IMR-90 (cell line): ENCODE measurements around the gene ATXN1. TPM values are rescaled to one million over a fixed set of nuclear protein-coding genes. Genes with fewer than 3 reads are reported as not detected.

Source experiments
- ATAC-seq: fragments of 200-7000 bp; cut with Tn5 transposase; 2 replicates; pipeline ENCODE4 v1.9.1; 2020; ENCODE audit warnings: low read depth, mild to moderate bottlenecking, moderate library complexity
- BruUV-seq: library from RNA; stranded (reverse); fragments of 400-500 nt; replicated peaks from 2 replicates; lab custom pipeline; 2021; lab: Mats Ljungman, UMichigan
- CTCF ChIA-PET: fragments of 300-600 bp; formaldehyde crosslinking; extraction: SDS; loops from one replicate; lab custom pipeline; 2021; ENCODE audit warnings: antibody characterized with exemption; lab: Yijun Ruan, JAX
- POLR2A ChIA-PET: fragments of 300-600 bp; sonication (Branson Sonifier 250); formaldehyde crosslinking; loops from one replicate; lab custom pipeline; 2022; ENCODE audit warnings: antibody characterized with exemption; ENCODE audit not compliant: unreplicated experiment; lab: Charles Lee
- DNase-seq: peaks from one replicate; pipeline ENCODE4 v3.0.0; 2013
- H2AFZ ChIP-seq: replicated peaks from 2 replicates; pipeline ENCODE3; 2013; ENCODE audit warnings: low read length, mild to moderate bottlenecking; ENCODE audit not compliant: poor library complexity
- H2AK5ac ChIP-seq: 2 replicates; pipeline ENCODE4 v1.6.1; 2013; ENCODE audit warnings: low read depth, low read length, inconsistent platforms
- H2AK9ac ChIP-seq: replicated peaks from 2 replicates; pipeline ENCODE3; 2013; ENCODE audit warnings: mild to moderate bottlenecking, low read depth, low read length, moderate library complexity; ENCODE audit not compliant: poor library complexity
- H2BK120ac ChIP-seq: 2 replicates; pipeline ENCODE4 v1.6.1; 2013; ENCODE audit warnings: low read depth, low read length, inconsistent platforms
- H2BK15ac ChIP-seq: 3 replicates; pipeline ENCODE4 v1.6.1; 2013; ENCODE audit warnings: low read depth, low read length, inconsistent platforms
- H2BK20ac ChIP-seq: 2 replicates; pipeline ENCODE4 v1.6.1; 2013; ENCODE audit warnings: low read depth, mild to moderate bottlenecking, inconsistent platforms, low read length, moderate library complexity
- H2BK5ac ChIP-seq: 2 replicates; pipeline ENCODE4 v1.6.1; 2013; ENCODE audit warnings: mild to moderate bottlenecking, low read depth, low read length, inconsistent platforms; ENCODE audit not compliant: poor library complexity, severe bottlenecking
- H3K14ac ChIP-seq: replicated peaks from 2 replicates; pipeline ENCODE4 v1.6.1; 2013; ENCODE audit warnings: low read depth, low read length, inconsistent platforms
- H3K18ac ChIP-seq: 2 replicates; pipeline ENCODE4 v1.6.1; 2013; ENCODE audit warnings: low read depth, low read length, control low read depth
- H3K23ac ChIP-seq: 2 replicates; pipeline ENCODE4 v1.6.1; 2013; ENCODE audit warnings: low read depth, low read length, inconsistent platforms
- H3K27ac ChIP-seq: 2 replicates; pipeline ENCODE4 v1.5.1; 2013; ENCODE audit warnings: mild to moderate bottlenecking, control low read depth, low read length; ENCODE audit not compliant: insufficient read depth
- H3K27me3 ChIP-seq: 2 replicates; pipeline ENCODE4 v1.6.1; 2013; ENCODE audit warnings: low read length; ENCODE audit not compliant: control insufficient read depth, insufficient read depth
- H3K36me3 ChIP-seq: 2 replicates; pipeline ENCODE4 v1.6.1; 2013; ENCODE audit warnings: low read length, mixed read lengths; ENCODE audit not compliant: control insufficient read depth, insufficient read depth
- H3K4ac ChIP-seq: 2 replicates; pipeline ENCODE4 v1.6.1; 2013; ENCODE audit warnings: low read depth, low read length, inconsistent platforms
- H3K4me1 ChIP-seq: 2 replicates; pipeline ENCODE4 v1.6.1; 2013; ENCODE audit warnings: low read length, mixed read lengths; ENCODE audit not compliant: control insufficient read depth, insufficient read depth
- H3K4me2 ChIP-seq: 2 replicates; pipeline ENCODE4 v1.6.1; 2013; ENCODE audit warnings: low read depth, mild to moderate bottlenecking, control low read depth, low read length, moderate library complexity
- H3K4me3 ChIP-seq: 2 replicates; pipeline ENCODE4 v1.5.1; 2013; ENCODE audit warnings: low read depth, mild to moderate bottlenecking, control low read depth, low read length, moderate library complexity; ENCODE audit not compliant: insufficient read depth
- H3K56ac ChIP-seq: 2 replicates; pipeline ENCODE4 v1.6.1; 2013; ENCODE audit warnings: low read length, inconsistent platforms; ENCODE audit not compliant: insufficient read depth; ENCODE audit errors: extremely low read depth
- H3K79me1 ChIP-seq, 2 experiments: 2 replicates each; pipeline ENCODE4 v1.6.1; 2013; ENCODE audit warnings: low read length in 2 of 2, inconsistent platforms in 1 of 2, low read depth in 1 of 2
- H3K9ac ChIP-seq: 2 replicates; pipeline ENCODE4 v1.6.1; 2013; ENCODE audit warnings: low read depth, low read length, control low read depth
- H3K9me1 ChIP-seq: 2 replicates; pipeline ENCODE4 v1.6.1; 2013; ENCODE audit warnings: low read length, inconsistent platforms; ENCODE audit not compliant: insufficient read depth
- H3K9me3 ChIP-seq: 2 replicates; pipeline ENCODE4 v1.6.1; 2013; ENCODE audit warnings: low read length; ENCODE audit not compliant: control insufficient read depth, insufficient read depth
- H4K20me1 ChIP-seq: 2 replicates; pipeline ENCODE4 v1.6.1; 2013; ENCODE audit warnings: low read length, inconsistent platforms; ENCODE audit not compliant: insufficient read depth
- H4K5ac ChIP-seq: 2 replicates; pipeline ENCODE4 v1.6.1; 2013; ENCODE audit warnings: mild to moderate bottlenecking, low read depth, low read length, control low read depth
- H4K8ac ChIP-seq, 2 experiments: 2 replicates each; pipeline ENCODE4 v1.6.1; 2013; ENCODE audit warnings: low read depth in 2 of 2, low read length in 2 of 2, control low read depth in 1 of 2, inconsistent platforms in 1 of 2
- H4K91ac ChIP-seq: 2 replicates; pipeline ENCODE4 v1.6.1; 2013; ENCODE audit warnings: low read depth, low read length, inconsistent platforms; ENCODE audit not compliant: insufficient read depth
- BHLHE40 ChIP-seq: fragments of 150-350 bp; IDR thresholded peaks from 2 replicates; pipeline ENCODE4 v1.6.1; 2016; ENCODE audit warnings: mild to moderate bottlenecking, low read depth, low read length
- CEBPB ChIP-seq: IDR thresholded peaks from 2 replicates; pipeline ENCODE4 v1.6.1; 2012; ENCODE audit warnings: low read depth, low read length, improper control_type of control experiment
- CHD1 ChIP-seq: IDR thresholded peaks from 2 replicates; pipeline ENCODE4 v1.6.1; 2012; ENCODE audit warnings: low read depth, low read length, improper control_type of control experiment
- CTCF ChIP-seq: conservative IDR thresholded peaks from 2 replicates; pipeline ENCODE4 v1.5.1; 2012; ENCODE audit warnings: mild to moderate bottlenecking, low read depth, low read length, improper control_type of control experiment
- FOS ChIP-seq: fragments of 150-350 bp; IDR thresholded peaks from 2 replicates; pipeline ENCODE4 v1.6.1; 2016; ENCODE audit warnings: low read depth, low read length
- MAFK ChIP-seq: IDR thresholded peaks from 2 replicates; pipeline ENCODE4 v1.6.1; 2012; ENCODE audit warnings: low read depth, low read length, improper control_type of control experiment
- MAZ ChIP-seq: IDR thresholded peaks from 2 replicates; pipeline ENCODE4 v1.6.1; 2012; ENCODE audit warnings: low read depth, mild to moderate bottlenecking, low read length, improper control_type of control experiment, moderate library complexity, borderline replicate concordance
- MXI1 ChIP-seq: IDR thresholded peaks from 2 replicates; pipeline ENCODE4 v1.6.1; 2012; ENCODE audit warnings: low read depth, mild to moderate bottlenecking, low read length, moderate library complexity, borderline replicate concordance
- RAD21 ChIP-seq: IDR thresholded peaks from 2 replicates; pipeline ENCODE4 v1.6.1; 2012; ENCODE audit warnings: low read length, improper control_type of control experiment
- RCOR1 ChIP-seq: IDR thresholded peaks from 2 replicates; pipeline ENCODE4 v1.6.1; 2012; ENCODE audit warnings: mild to moderate bottlenecking, low read length, improper control_type of control experiment; ENCODE audit not compliant: insufficient replicate concordance
- RFX5 ChIP-seq: IDR thresholded peaks from 2 replicates; pipeline ENCODE4 v1.8.0; 2012; ENCODE audit warnings: low read depth, mild to moderate bottlenecking, low read length, moderate library complexity
- SMC3 ChIP-seq: fragments of 150-350 bp; IDR thresholded peaks from 2 replicates; pipeline ENCODE4 v1.6.1; 2016; ENCODE audit warnings: low read depth, mild to moderate bottlenecking, antibody characterized with exemption, low read length, moderate library complexity
- WGBS, 2 experiments: methylation state at CpG; one replicate each; pipeline versions ENCODE4 v1.1.5 to v1.1.7; 2013; ENCODE audit warnings: missing lambda C conversion rate in 2 of 2; ENCODE audit not compliant: insufficient read length in 1 of 2; ENCODE audit errors: extremely low coverage in 2 of 2; 5-methylcytosine and 5-hydroxymethylcytosine counted together
- dilution Hi-C: fragments of 300-500 bp; cut with HindIII; formaldehyde crosslinking; loops from one replicate; pipeline ENCODE4 v1.14.3; 2018; ENCODE audit warnings: low sequenced_read_pairs; ENCODE audit not compliant: unreplicated experiment
- in situ Hi-C: fragments of 300-500 bp; cut with MboI; formaldehyde crosslinking; loops from 3 replicates; pipeline ENCODE4 v1.14.3; 2019; ENCODE audit warnings: low sequenced_read_pairs, inconsistent platforms, mixed read lengths
- intact Hi-C: fragments of 100-400 bp; cut with micrococcal nuclease; formaldehyde crosslinking; loops from 2 replicates; pipeline ENCODE4 v1.10.0; 2022
- polyA plus RNA-seq, 3 experiments: library from polyadenylated mRNA; depleted of rRNA; stranded (reverse); fragments of >200 nt; gene quantifications; 2 replicates each; pipeline ENCODE4 v1.2.3, GENCODE V29; 2012; ENCODE audit warnings: low replicate concordance in 1 of 3
- total RNA-seq: library from RNA; depleted of rRNA; stranded (reverse); fragments of >200 nt; gene quantifications from 2 replicates; pipeline ENCODE4 v1.2.3, GENCODE V29; 2012
- TF ChIP-seq, protein P1 (sequence below): fragments of 150-350 bp; IDR thresholded peaks from 2 replicates; pipeline ENCODE4 v1.6.1; 2017; ENCODE audit warnings: mild to moderate bottlenecking, antibody characterized with exemption, low read length, low read depth

Gene ATXN1
- total and polyA plus RNA-seq, 2 of the 4 experiments (the other 2 are of a cell fraction), result 7.3 to 11.1 TPM

DNA sequence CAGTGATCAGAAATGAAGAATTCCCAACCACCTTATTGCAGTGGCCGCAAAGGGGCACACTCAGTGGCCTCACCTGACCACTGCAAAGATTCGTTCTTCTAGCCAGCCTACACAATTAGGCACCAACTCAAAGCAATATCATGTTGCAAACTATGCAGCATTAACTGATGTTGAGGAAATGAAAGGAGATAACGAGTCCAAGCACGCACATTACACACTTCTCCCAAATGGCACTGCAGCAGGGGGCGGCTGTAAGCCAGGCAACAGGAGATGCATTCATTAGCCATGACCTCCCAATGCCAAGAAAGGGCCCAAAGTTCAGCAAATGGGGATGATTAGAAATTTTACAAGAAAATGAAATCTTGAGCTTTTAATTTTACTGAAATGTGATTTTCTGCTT is 39.3 kb downstream of the ATXN1 start:
- intact Hi-C loops (no loop called here), dilution Hi-C loops (no loop called here), in situ Hi-C loops (no loop called here)
- H3K4ac ChIP-seq, result peak overlapping the region; percentile 16; the same call in 1 of the 2 replicates
- no peak overlapping the region for H4K8ac ChIP-seq
- H2BK15ac ChIP-seq, result no peak overlapping the region
- H2BK20ac ChIP-seq, result no peak overlapping the region; the same call in 1 of the 2 replicates
- DNase-seq (no peak), ATAC-seq (no peak)
- H3K4me3 ChIP-seq, result no peak overlapping the region
- H3K23ac ChIP-seq, result no peak overlapping the region
- TF ChIP-seq, protein P1, sequence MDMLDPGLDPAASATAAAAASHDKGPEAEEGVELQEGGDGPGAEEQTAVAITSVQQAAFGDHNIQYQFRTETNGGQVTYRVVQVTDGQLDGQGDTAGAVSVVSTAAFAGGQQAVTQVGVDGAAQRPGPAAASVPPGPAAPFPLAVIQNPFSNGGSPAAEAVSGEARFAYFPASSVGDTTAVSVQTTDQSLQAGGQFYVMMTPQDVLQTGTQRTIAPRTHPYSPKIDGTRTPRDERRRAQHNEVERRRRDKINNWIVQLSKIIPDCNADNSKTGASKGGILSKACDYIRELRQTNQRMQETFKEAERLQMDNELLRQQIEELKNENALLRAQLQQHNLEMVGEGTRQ, result no peak
- TF ChIP-seq CTCF, result no peak
- TF ChIP-seq RCOR1, result no peak
- no peak for TF ChIP-seq RFX5
- TF ChIP-seq MXI1, result no peak
- TF ChIP-seq CHD1, result no peak
- no peak for TF ChIP-seq CEBPB
- TF ChIP-seq SMC3, result no peak
- no peak for TF ChIP-seq MAFK
- no peak for TF ChIP-seq RAD21
- TF ChIP-seq MAZ, result no peak
- no peak for TF ChIP-seq BHLHE40
- TF ChIP-seq FOS, result no peak
- no peak overlapping the region for H2AK9ac ChIP-seq
- no peak overlapping the region for H3K27ac ChIP-seq
- peaks cover 14% of the 10 kb centered on the region for H3K9me1 ChIP-seq
- H2AK5ac ChIP-seq, result no peak overlapping the region
- CTCF ChIA-PET, result interaction anchor here (1.4 kb wide), 1 partner anchor 9 kb away, joined by 3 read pairs; no protein-coding TSS in a partner anchor
- H3K27me3 ChIP-seq, result no peaks in the 10 kb centered on the region
- H3K56ac ChIP-seq, result no peak overlapping the region
- POLR2A ChIA-PET, result no interaction called here
- no TSS peak for BruUV-seq
- peaks cover 26 to 70% of the 10 kb centered on the region in 2 experiments for H3K79me1 ChIP-seq
- no peak overlapping the region for H3K18ac ChIP-seq
- H4K91ac ChIP-seq, result no peak overlapping the region
- H2AFZ ChIP-seq, result no peak overlapping the region
- H2BK5ac ChIP-seq, result no peak overlapping the region
- peaks cover 5% of the 10 kb centered on the region; the same call in 1 of the 2 replicates for H3K36me3 ChIP-seq
- peaks cover 21% of the 10 kb centered on the region for H3K4me1 ChIP-seq
- 0 out of 2 replicates have a peak overlapping the region, but pooled peaks have one; percentile 0 for H3K14ac ChIP-seq
- peaks cover 13% of the 10 kb centered on the region; the same call in 1 of the 2 replicates for H4K20me1 ChIP-seq
- WGBS, 2 experiments, result no CpG with 5 or more reads among the region's 5 CpGs
- no peaks in the 10 kb centered on the region for H3K9me3 ChIP-seq
- peak overlapping the region; percentile 38; the same call in 1 of the 2 replicates for H2BK120ac ChIP-seq
- no peak overlapping the region for H3K9ac ChIP-seq
- no peak overlapping the region for H3K4me2 ChIP-seq
- H4K5ac ChIP-seq, result no peak overlapping the region
